ENCODE results near the gene LHX6. TPM values are rescaled to one million over a fixed set of nuclear protein-coding genes. Genes with fewer than 3 reads are reported as not detected.

LHX6 gene
- total and polyA plus RNA-seq, 10 donors = 0.04 to 1.3 (median 0.40) TPM; not detected in 3

DNA sequence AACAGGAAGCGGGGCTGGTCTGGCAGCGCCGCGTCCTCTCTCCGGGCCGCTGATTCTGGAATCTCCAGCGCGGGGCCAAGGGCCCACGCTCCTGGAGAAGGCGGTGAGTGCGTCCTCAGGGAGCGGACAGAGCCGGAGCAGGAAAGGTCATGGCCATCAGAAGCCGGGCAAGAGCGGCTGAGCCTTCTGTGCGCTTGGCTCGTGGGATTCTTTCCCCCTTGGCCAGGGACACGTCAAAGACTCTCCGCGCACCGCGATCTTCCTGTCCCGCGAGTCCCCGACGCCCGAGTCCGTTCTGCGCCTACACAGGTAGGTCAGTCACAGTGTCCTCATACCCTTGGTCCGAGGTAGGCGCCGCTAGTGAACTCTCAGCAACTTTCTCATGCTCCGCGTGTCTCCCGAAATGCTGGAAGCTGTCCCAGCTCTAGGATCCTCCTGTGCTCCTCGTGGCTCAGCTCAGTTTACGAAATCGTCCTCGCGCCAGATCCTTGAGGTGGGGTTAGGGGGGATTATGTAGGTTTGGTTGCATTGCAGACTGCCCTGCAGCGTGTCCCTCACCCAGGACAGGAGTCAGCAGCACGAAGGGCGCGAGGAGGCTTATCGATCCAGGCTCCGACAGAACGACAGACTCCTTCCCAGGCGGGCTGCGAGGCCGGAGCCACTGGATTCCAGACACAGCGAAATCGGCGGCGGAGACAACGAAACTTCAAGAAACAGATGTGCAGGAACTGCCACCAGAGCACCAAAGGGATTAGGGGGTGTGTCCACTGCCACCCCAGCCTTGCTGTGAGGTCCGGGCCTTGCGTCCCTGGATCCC lies 8.7 kb downstream of the LHX6 start:
- WGBS, 5 donors = 35 to 40% (median 37%) methylated on average over 42 to 57 of the region's 57 CpGs
- Histone ChIP-seq H3K9me3 (no peaks in the 10 kb centered on the region), H3K36me3 (no peaks in the 10 kb centered on the region), H3K27me3 (replicated peaks in 1 of 7) (peaks cover 0 to 100% (median 63%) of the 10 kb centered on the region in 7 donors), H3K4me3 (peak overlapping the region in 5 of 8 donors; percentile 12 to 61 (median 25)), H3K4me1 (peaks cover 12 to 30% (median 23%) of the 10 kb centered on the region in 6 donors), H3K27ac (no peak overlapping the region)
- DNase-seq = no peak
- intact Hi-C loops (cut with DNase I; ENCODE audit: low total_unique reads) = no loop called here
- TF ChIP-seq POLR2A (IDR thresholded peaks at IDR 0.05) (no peak), POLR2AphosphoS5 (IDR thresholded peaks at IDR 0.05) (peak in 1 of 3 donors; percentile 34)

DNA sequence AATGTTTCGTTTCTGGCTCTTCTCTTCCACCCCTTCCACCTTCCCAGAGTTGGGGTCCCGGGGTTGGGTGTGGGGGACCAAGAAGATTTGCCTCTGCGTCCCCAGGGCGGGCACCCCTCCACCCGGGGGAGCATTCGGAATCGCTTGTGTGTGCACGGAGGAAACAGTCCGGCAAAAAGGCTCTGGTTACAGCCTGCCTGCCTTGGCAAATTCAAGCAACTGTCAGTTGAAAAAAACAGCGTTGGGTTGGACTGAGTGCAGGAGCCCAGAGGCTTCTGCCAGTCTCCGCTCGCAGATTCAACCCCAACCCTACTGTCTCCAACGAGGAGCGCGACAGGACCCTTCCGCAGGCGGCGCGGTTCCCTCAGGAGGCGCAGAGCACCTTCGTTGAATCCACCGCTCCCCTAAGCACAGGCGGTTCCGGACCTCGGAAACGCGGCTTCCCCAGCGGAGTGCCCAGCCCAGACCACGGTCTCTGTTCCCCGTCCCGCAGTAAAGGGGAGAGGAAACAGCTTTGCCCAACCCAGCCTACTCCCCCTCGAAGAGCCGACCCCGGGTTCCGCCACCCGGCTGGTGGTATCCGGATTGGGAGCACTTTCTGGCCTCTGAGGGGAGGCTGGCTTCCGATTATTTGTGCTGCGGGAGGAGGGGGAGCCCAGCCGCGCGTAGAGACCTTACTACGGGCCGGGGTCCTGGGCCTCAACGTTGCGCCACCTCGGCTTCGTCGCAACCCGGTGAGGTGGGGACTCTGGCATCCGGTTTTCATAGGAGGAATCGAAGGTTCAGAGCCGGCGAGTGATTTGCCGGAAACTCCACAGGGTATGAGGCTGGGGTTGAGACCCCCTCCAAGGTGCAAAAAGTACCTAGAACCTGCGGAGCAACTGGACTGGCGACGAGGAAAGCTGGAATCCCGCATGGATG lies 9.6 kb downstream of the LHX6 start:
- intact Hi-C loops (cut with DNase I; ENCODE audit: low total_unique reads) = no loop called here
- peaks cover 0 to 100% (median 70%) of the 10 kb centered on the region in 7 donors for H3K27me3 ChIP-seq (replicated peaks in 1 of 7)

DNA sequence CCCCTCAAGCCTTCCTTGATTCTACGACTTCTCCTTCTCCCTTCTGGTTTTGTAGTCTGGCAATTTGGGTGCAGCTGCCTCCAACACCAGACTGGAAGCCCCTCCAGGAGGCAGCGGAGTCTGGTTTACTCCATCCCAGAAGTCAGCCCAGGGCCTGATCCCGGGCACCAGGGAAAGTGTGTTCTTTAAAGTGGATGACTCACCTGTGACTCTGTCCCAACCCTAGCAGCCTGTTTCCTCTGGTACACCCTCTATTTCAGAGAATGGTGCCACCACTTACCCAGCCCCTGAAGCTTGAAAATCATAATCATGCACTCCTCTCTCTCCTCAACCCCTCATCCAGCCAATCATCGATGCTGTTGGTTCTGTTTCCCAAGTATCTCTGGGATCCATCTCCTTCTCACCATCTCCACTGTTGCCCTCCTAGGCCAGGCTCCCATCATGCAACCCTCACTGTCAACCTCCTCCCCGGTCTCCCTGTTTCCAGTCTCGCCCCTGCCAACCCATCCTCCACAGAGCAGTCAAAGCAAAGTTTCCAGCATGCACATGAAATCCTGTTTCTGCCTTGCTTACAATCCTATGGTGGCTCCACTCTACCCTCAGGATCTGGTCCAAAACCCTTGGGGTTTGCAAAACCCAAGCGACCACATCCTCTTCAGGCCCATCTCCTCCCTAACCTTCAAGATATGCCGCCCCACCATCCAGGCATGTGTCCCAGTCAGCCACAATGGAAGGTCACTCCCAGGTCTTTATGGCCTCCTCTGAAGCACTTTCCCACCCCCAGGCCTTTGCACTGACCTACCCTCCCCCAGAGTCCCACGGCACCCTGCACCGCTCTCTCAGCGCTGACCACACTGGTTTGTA lies 10.5 kb downstream of the LHX6 start:
- no peaks in the 10 kb centered on the region for H3K9me3 ChIP-seq
- no peak for DNase-seq
- H3K27me3 ChIP-seq (replicated peaks in 1 of 7) = peaks cover 0 to 100% (median 79%) of the 10 kb centered on the region in 7 donors
- no peak overlapping the region for H3K27ac ChIP-seq
- H3K4me3 ChIP-seq = peak overlapping the region in 2 of 8 donors; percentile 29 to 61
- WGBS, 5 donors = 35 to 45% (median 39%) methylated on average over 11 of the region's 11 CpGs
- no peaks in the 10 kb centered on the region for H3K36me3 ChIP-seq
- H3K4me1 ChIP-seq = peaks cover 12 to 44% (median 32%) of the 10 kb centered on the region in 6 donors
- intact Hi-C loops (cut with DNase I; ENCODE audit: low total_unique reads) = no loop called here
- TF ChIP-seq POLR2A (IDR thresholded peaks at IDR 0.05) = no peak
- TF ChIP-seq, protein P1, sequence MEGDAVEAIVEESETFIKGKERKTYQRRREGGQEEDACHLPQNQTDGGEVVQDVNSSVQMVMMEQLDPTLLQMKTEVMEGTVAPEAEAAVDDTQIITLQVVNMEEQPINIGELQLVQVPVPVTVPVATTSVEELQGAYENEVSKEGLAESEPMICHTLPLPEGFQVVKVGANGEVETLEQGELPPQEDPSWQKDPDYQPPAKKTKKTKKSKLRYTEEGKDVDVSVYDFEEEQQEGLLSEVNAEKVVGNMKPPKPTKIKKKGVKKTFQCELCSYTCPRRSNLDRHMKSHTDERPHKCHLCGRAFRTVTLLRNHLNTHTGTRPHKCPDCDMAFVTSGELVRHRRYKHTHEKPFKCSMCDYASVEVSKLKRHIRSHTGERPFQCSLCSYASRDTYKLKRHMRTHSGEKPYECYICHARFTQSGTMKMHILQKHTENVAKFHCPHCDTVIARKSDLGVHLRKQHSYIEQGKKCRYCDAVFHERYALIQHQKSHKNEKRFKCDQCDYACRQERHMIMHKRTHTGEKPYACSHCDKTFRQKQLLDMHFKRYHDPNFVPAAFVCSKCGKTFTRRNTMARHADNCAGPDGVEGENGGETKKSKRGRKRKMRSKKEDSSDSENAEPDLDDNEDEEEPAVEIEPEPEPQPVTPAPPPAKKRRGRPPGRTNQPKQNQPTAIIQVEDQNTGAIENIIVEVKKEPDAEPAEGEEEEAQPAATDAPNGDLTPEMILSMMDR (IDR thresholded peaks at IDR 0.05 in 8 of 11, conservative IDR thresholded peaks at IDR 0.05 in 3 of 11) = no peak
- no peak for TF ChIP-seq POLR2AphosphoS5 (IDR thresholded peaks at IDR 0.05)

More for the DNA sequence above, 9.6 kb downstream of the LHX6 start:
- WGBS, 5 donors = 2 to 5% (median 3%) methylated on average over 42 to 59 of the region's 59 CpGs
- no peak for DNase-seq
- Histone ChIP-seq H3K4me3 (peak overlapping the region in 6 of 8 donors; percentile 12 to 61 (median 22)), H3K36me3 (no peaks in the 10 kb centered on the region), H3K9me3 (no peaks in the 10 kb centered on the region), H3K4me1 (peaks cover 12 to 36% (median 24%) of the 10 kb centered on the region in 6 donors), H3K27ac (no peak overlapping the region)
- TF ChIP-seq POLR2A (IDR thresholded peaks at IDR 0.05) (no peak), POLR2AphosphoS5 (IDR thresholded peaks at IDR 0.05) (peak in 1 of 3 donors; percentile 34)

DNA sequence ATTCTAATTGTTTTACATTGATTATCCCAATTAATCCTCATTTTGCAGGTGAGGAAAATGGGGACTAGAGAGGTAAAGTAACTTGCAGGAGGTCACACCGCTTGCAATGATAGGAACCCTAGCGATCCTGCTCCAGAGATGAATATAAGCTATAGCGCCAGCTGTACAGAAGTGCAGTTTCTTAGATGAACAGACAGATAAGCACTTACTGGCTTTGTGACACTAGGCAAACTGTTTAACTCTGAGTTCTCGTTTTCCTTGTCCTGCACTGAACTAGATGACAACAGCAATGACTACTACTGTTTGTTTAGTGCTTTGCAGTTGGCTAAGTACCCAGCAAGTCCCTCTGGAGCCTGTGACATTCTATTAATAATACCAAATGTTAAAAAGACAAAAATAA lies 11.1 kb downstream of the LHX6 start:
- Histone ChIP-seq H3K27ac (no peak overlapping the region), H3K9me3 (no peaks in the 10 kb centered on the region), H3K36me3 (no peaks in the 10 kb centered on the region), H3K4me1 (peaks cover 12 to 48% (median 35%) of the 10 kb centered on the region in 6 donors), H3K4me3 (no peak overlapping the region), H3K27me3 (replicated peaks in 1 of 7) (peaks cover 0 to 100% (median 86%) of the 10 kb centered on the region in 7 donors)
- TF ChIP-seq POLR2AphosphoS5 (IDR thresholded peaks at IDR 0.05) (no peak), POLR2A (IDR thresholded peaks at IDR 0.05) (no peak)
- TF ChIP-seq, protein P1 (IDR thresholded peaks at IDR 0.05 in 8 of 11, conservative IDR thresholded peaks at IDR 0.05 in 3 of 11) = no peak
- intact Hi-C loops (cut with DNase I; ENCODE audit: low total_unique reads) = no loop called here
- no peak for DNase-seq
- WGBS, 5 donors = 19 to 42% (median 28%) methylated on average over 4 of the region's 4 CpGs
